Upper lobe of left lung (tissue), 6 donors: Measurements from ENCODE around the gene MAGI2. TPM values are rescaled to one million over a fixed set of nuclear protein-coding genes. Genes with fewer than 3 reads are reported as not detected.

Experiments used
- ATAC-seq, 2 donors: fragments of 200-7000 bp; cut with Tn5 transposase; one replicate each; pipeline ENCODE4 v1.9.1; 2022; ENCODE audit warnings: mild to moderate bottlenecking in 2 of 2, moderate library complexity in 2 of 2; ENCODE audit not compliant: low FRiP score in 2 of 2
- DNase-seq, 2 donors: peaks; one replicate each; pipeline ENCODE4 v3.0.0-alpha.2; 2019 to 2020
- H3K27ac ChIP-seq, 4 donors: fragments of 200-600 bp; sonication (generic); one replicate each; pipeline ENCODE4 v1.5.1; 2016 to 2019
- H3K27me3 ChIP-seq, 4 donors: fragments of 200-600 bp; sonication (generic); one replicate each; pipeline ENCODE4 v1.5.1; 2017 to 2019
- H3K36me3 ChIP-seq, 4 donors: fragments of 200-600 bp; sonication (generic); one replicate each; pipeline ENCODE4 v1.5.1; 2016 to 2019
- H3K4me1 ChIP-seq, 4 donors: fragments of 200-600 bp; sonication (generic); one replicate each; pipeline ENCODE4 v1.5.1; 2018 to 2019
- H3K4me3 ChIP-seq, 4 donors: fragments of 200-600 bp; sonication (generic); one replicate each; pipeline ENCODE4 v1.5.1; 2017 to 2019; ENCODE audit warnings: mild to moderate bottlenecking in 2 of 4, moderate library complexity in 1 of 4
- H3K9me3 ChIP-seq, 4 donors: fragments of 200-600 bp; sonication (generic); one replicate each; pipeline ENCODE4 v1.5.1; 2018 to 2019
- CTCF ChIP-seq, 6 experiments: fragments of 450-650 bp in 4 of 6; fragments of 200-600 bp in 2 of 6; sonication (generic) in 2 of 6; IDR thresholded peaks; one replicate each; pipeline ENCODE4 v1.5.1; 2016 to 2019; ENCODE audit warnings: antibody characterized with exemption in 6 of 6
- EP300 ChIP-seq, 4 donors: sonication (generic); formaldehyde crosslinking; IDR thresholded peaks; one replicate each; pipeline ENCODE4 v1.5.1; 2017; ENCODE audit warnings: antibody characterized with exemption in 4 of 4, control low read depth in 2 of 4
- POLR2A ChIP-seq, 4 donors: fragments of 450-650 bp; IDR thresholded peaks; one replicate each; pipeline ENCODE4 v1.5.1; 2016 to 2017; ENCODE audit warnings: antibody characterized with exemption in 4 of 4, mild to moderate bottlenecking in 2 of 4
- POLR2AphosphoS5 ChIP-seq, 2 donors: sonication (generic); formaldehyde crosslinking; IDR thresholded peaks; one replicate each; pipeline ENCODE4 v1.5.1; 2017; ENCODE audit warnings: antibody characterized with exemption in 2 of 2
- WGBS, 2 donors: methylation state at CpG; one replicate each; pipeline ENCODE4 v1.1.5; 2017 to 2018; 5-methylcytosine and 5-hydroxymethylcytosine counted together
- total RNA-seq, 6 donors: library from RNA; depleted of rRNA in 4 of 6; stranded (reverse); fragments of >200 nt in 4 of 6; gene quantifications; one replicate each; pipeline versions ENCODE4 v1.1.0 to v1.2.1, GENCODE V29; 2016 to 2021
- donor health status: DM: no; HTN: no; CAD: no; lungs with moderate emphysema.
- donor health status: DM: no; HTN: yes; CAD: no; lungs with severe emphysema.

The MAGI2 gene
- total RNA-seq, 6 donors from 2014 or later: 7.9 to 84.9 (median 11.8) TPM

GRCh38 chr7:78082556-78082955 lies 1370.9 kb downstream of the MAGI2 start:
- TF ChIP-seq POLR2A (IDR thresholded peaks at IDR 0.05) (no peak), EP300 (IDR thresholded peaks at IDR 0.05) (no peak), CTCF (IDR thresholded peaks at IDR 0.05) (no peak), POLR2AphosphoS5 (IDR thresholded peaks at IDR 0.05) (no peak)
- ATAC-seq (no peak), DNase-seq (no peak)
- Histone ChIP-seq H3K4me3 (no peak overlapping the region), H3K9me3 (no peaks in the 10 kb centered on the region), H3K27me3 (no peaks in the 10 kb centered on the region), H3K4me1 (no peaks in the 10 kb centered on the region), H3K36me3 (no peaks in the 10 kb centered on the region), H3K27ac (no peak overlapping the region)
- WGBS, 2 donors: 91 to 92% methylated on average over 5 of the region's 5 CpGs

DNA sequence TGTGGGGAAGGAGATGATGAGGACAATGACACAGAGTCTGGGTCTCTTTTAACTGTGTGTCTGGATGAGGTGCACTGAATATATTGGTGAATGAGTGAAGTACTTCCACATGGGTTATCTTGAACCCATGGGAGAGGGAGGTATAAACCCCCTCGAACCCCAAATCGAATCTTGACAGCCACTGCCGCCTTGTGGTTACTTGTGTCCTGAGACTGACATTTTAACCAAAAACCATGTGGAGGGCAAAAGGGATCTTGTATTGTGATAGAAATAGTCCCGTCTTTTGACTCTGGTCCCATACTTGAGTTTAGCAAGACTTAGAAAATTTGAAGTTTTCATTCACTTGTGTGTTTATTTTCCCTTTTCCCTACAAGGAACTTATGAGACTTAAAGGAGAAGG lies 1371.6 kb downstream of the MAGI2 start:
- no peaks in the 10 kb centered on the region for H3K36me3 ChIP-seq
- H3K4me3 ChIP-seq: no peak overlapping the region
- no peaks in the 10 kb centered on the region for H3K27me3 ChIP-seq
- H3K9me3 ChIP-seq: no peaks in the 10 kb centered on the region
- no peak for ATAC-seq
- H3K4me1 ChIP-seq: no peaks in the 10 kb centered on the region
- H3K27ac ChIP-seq: no peak overlapping the region
- no peak for DNase-seq
- no peak for TF ChIP-seq CTCF (IDR thresholded peaks at IDR 0.05)
- TF ChIP-seq EP300 (IDR thresholded peaks at IDR 0.05): no peak
- TF ChIP-seq POLR2AphosphoS5 (IDR thresholded peaks at IDR 0.05): no peak
- no peak for TF ChIP-seq POLR2A (IDR thresholded peaks at IDR 0.05)
- WGBS, 2 donors: 77 to 86% methylated on average over 4 of the region's 4 CpGs

- TF ChIP-seq CTCF (IDR thresholded peaks at IDR 0.05) (no peak), POLR2A (IDR thresholded peaks at IDR 0.05) (no peak), EP300 (IDR thresholded peaks at IDR 0.05) (no peak), POLR2AphosphoS5 (IDR thresholded peaks at IDR 0.05) (no peak)
- H3K9me3 ChIP-seq: no peaks in the 10 kb centered on the region
- no peaks in the 10 kb centered on the region for H3K4me1 ChIP-seq
- ATAC-seq (no peak), DNase-seq (no peak)
- no peaks in the 10 kb centered on the region for H3K27me3 ChIP-seq
- H3K27ac ChIP-seq: no peak overlapping the region
- no peaks in the 10 kb centered on the region for H3K36me3 ChIP-seq
- 88 to 100% methylated on average over 1 of the region's 1 CpG for WGBS, 2 donors
- no peak overlapping the region for H3K4me3 ChIP-seq
Observed at GRCh38 chr7:78081344-78081743, 1372.1 kb downstream of the MAGI2 start.

- DNase-seq: no peak
- ATAC-seq: no peak
- TF ChIP-seq POLR2A (IDR thresholded peaks at IDR 0.05) (no peak), CTCF (IDR thresholded peaks at IDR 0.05) (no peak), POLR2AphosphoS5 (IDR thresholded peaks at IDR 0.05) (no peak), EP300 (IDR thresholded peaks at IDR 0.05) (no peak)
- H3K4me3 ChIP-seq: no peak overlapping the region
- H3K27ac ChIP-seq: no peak overlapping the region
- H3K4me1 ChIP-seq: no peaks in the 10 kb centered on the region
- no peaks in the 10 kb centered on the region for H3K9me3 ChIP-seq
- H3K27me3 ChIP-seq: no peaks in the 10 kb centered on the region
- no peaks in the 10 kb centered on the region for H3K36me3 ChIP-seq
- 91 to 94% methylated on average over 4 of the region's 4 CpGs for WGBS, 2 donors
Observed at GRCh38 chr7:78080811-78081210, 1372.7 kb downstream of the MAGI2 start.

- H3K9me3 ChIP-seq: no peaks in the 10 kb centered on the region
- H3K4me1 ChIP-seq: no peaks in the 10 kb centered on the region
- WGBS, 2 donors: 39 to 82% methylated on average over 2 of the region's 2 CpGs
- H3K27me3 ChIP-seq: no peaks in the 10 kb centered on the region
- DNase-seq (no peak), ATAC-seq (no peak)
- TF ChIP-seq POLR2A (IDR thresholded peaks at IDR 0.05): no peak
- no peak for TF ChIP-seq POLR2AphosphoS5 (IDR thresholded peaks at IDR 0.05)
- TF ChIP-seq EP300 (IDR thresholded peaks at IDR 0.05): no peak
- no peak for TF ChIP-seq CTCF (IDR thresholded peaks at IDR 0.05)
- no peak overlapping the region for H3K4me3 ChIP-seq
- no peak overlapping the region for H3K27ac ChIP-seq
- no peaks in the 10 kb centered on the region for H3K36me3 ChIP-seq
Observed at GRCh38 chr7:78080241-78080640, 1373.2 kb downstream of the MAGI2 start.
